HepG2 (cell line): ENCODE results near the gene ETFRF1. TPM values are rescaled to one million over a fixed set of nuclear protein-coding genes. Genes with fewer than 3 reads are reported as not detected.

Experiments used
- CBX5 ChIP-seq: sonication (generic); formaldehyde crosslinking; IDR thresholded peaks from 2 replicates; pipeline ENCODE4 v1.4.0; 2020; ENCODE audit warnings: missing genetic modification reagents, borderline replicate concordance
- GATAD2A ChIP-seq: IDR thresholded peaks from 2 replicates; pipeline ENCODE4 v1.6.1; 2016
- HCFC1 ChIP-seq: fragments of 150-350 bp; IDR thresholded peaks from 2 replicates; pipeline ENCODE4 v1.6.1; 2014; ENCODE audit warnings: low read depth, low read length
- HDAC1 ChIP-seq: sonication (generic); formaldehyde crosslinking; IDR thresholded peaks from 2 replicates; pipeline ENCODE4 v1.5.1; 2020; ENCODE audit warnings: mild to moderate bottlenecking, missing genetic modification reagents
- ISX ChIP-seq: sonication (generic); formaldehyde crosslinking; conservative IDR thresholded peaks from 2 replicates; pipeline ENCODE4 v1.5.0; 2020; ENCODE audit warnings: missing genetic modification reagents
- KDM4B ChIP-seq: sonication (generic); formaldehyde crosslinking; IDR thresholded peaks from 2 replicates; pipeline ENCODE4 v1.4.0; 2020; ENCODE audit warnings: missing genetic modification reagents
- NKX3-1 ChIP-seq: sonication (generic); formaldehyde crosslinking; IDR thresholded peaks from 2 replicates; pipeline ENCODE4 v1.5.0; 2020; ENCODE audit warnings: missing genetic modification reagents
- PBX3 ChIP-seq: sonication (generic); formaldehyde crosslinking; IDR thresholded peaks from 2 replicates; pipeline ENCODE4 v1.8.1; 2023; ENCODE audit warnings: missing genetic modification reagents, inconsistent platforms, borderline replicate concordance
- PLSCR1 ChIP-seq: sonication (generic); formaldehyde crosslinking; IDR thresholded peaks from 2 replicates; pipeline ENCODE4 v1.5.0; 2020; ENCODE audit warnings: missing genetic modification reagents, mild to moderate bottlenecking, borderline replicate concordance
- POLR2AphosphoS2 ChIP-seq: IDR thresholded peaks from 2 replicates; pipeline ENCODE4 v1.6.1; 2011; ENCODE audit warnings: low read depth, low read length, improper control_type of control experiment
- TBP ChIP-seq: sonication (generic); formaldehyde crosslinking; IDR thresholded peaks from 2 replicates; pipeline ENCODE4 v1.5.0; 2020; ENCODE audit warnings: missing genetic modification reagents
- TOE1 ChIP-seq: sonication (generic); formaldehyde crosslinking; IDR thresholded peaks from 2 replicates; pipeline ENCODE4 v1.4.0; 2020; ENCODE audit warnings: mild to moderate bottlenecking, missing genetic modification reagents
- TRIM24 ChIP-seq: sonication (generic); formaldehyde crosslinking; IDR thresholded peaks from 2 replicates; pipeline ENCODE4 v1.8.0; 2022; ENCODE audit warnings: mild to moderate bottlenecking, missing genetic modification reagents
- ZC3H13 ChIP-seq: sonication (generic); formaldehyde crosslinking; IDR thresholded peaks from 2 replicates; pipeline ENCODE4 v1.8.1; 2023; ENCODE audit warnings: mild to moderate bottlenecking, missing genetic modification reagents, moderate library complexity
- ZFX ChIP-seq: sonication (generic); formaldehyde crosslinking; IDR thresholded peaks from 2 replicates; pipeline ENCODE4 v1.4.0; 2020; ENCODE audit warnings: mild to moderate bottlenecking, low read depth, missing genetic modification reagents, moderate library complexity
- ZNF24 ChIP-seq: fragments of 450-650 bp; IDR thresholded peaks from 2 replicates; pipeline ENCODE4 v1.6.1; 2017; ENCODE audit warnings: antibody characterized with exemption, mild to moderate bottlenecking
- ZNF260 ChIP-seq: sonication (generic); formaldehyde crosslinking; IDR thresholded peaks from 2 replicates; pipeline ENCODE4 v1.4.0; 2020; ENCODE audit warnings: missing genetic modification reagents, low read depth, mild to moderate bottlenecking, borderline replicate concordance
- ZNF281 ChIP-seq: sonication (generic); formaldehyde crosslinking; IDR thresholded peaks from 2 replicates; pipeline ENCODE4 v1.4.0; 2020; ENCODE audit warnings: missing genetic modification reagents, borderline replicate concordance
- ZNF329 ChIP-seq: sonication (generic); formaldehyde crosslinking; IDR thresholded peaks from 2 replicates; pipeline ENCODE4 v1.9.0; 2021; ENCODE audit warnings: low read depth, mild to moderate bottlenecking, missing genetic modification reagents
- ZNF431 ChIP-seq: sonication (generic); formaldehyde crosslinking; IDR thresholded peaks from 2 replicates; pipeline ENCODE4 v1.9.0; 2022; ENCODE audit warnings: missing genetic modification reagents, low read depth, mild to moderate bottlenecking, borderline replicate concordance
- ZNF44 ChIP-seq: sonication (generic); formaldehyde crosslinking; IDR thresholded peaks from 2 replicates; pipeline ENCODE4 v1.5.1; 2020; ENCODE audit warnings: mild to moderate bottlenecking, missing genetic modification reagents
- ZNF501 ChIP-seq: sonication (generic); formaldehyde crosslinking; IDR thresholded peaks from 2 replicates; pipeline ENCODE4 v1.5.1; 2020; ENCODE audit warnings: mild to moderate bottlenecking, moderate library complexity, missing genetic modification reagents
- ZNF782 ChIP-seq: sonication (generic); formaldehyde crosslinking; IDR thresholded peaks from 2 replicates; pipeline ENCODE4 v1.4.0; 2020; ENCODE audit warnings: missing genetic modification reagents, mild to moderate bottlenecking, borderline replicate concordance
- ZSCAN25 ChIP-seq: sonication (generic); formaldehyde crosslinking; IDR thresholded peaks from 2 replicates; pipeline ENCODE4 v1.8.0; 2022; ENCODE audit warnings: mild to moderate bottlenecking, missing genetic modification reagents
- polyA plus RNA-seq, 8 experiments: library from polyadenylated mRNA; depleted of rRNA in 3 of 8; stranded (reverse) in 7 of 8; unstranded in 1 of 8; fragments of >200 nt; fragmentation: Illumina TruSeq in 4 of 8; extraction: Trizol in 4 of 8; gene quantifications; 2 replicates each; pipeline versions ENCODE4 v1.2.1 to v1.2.3, GENCODE V29; 2011 to 2016; ENCODE audit warnings: low read depth in 4 of 8, missing spikeins in 1 of 8, mixed read lengths in 1 of 8; ENCODE audit not compliant: insufficient read depth in 1 of 8
- total RNA-seq, 5 experiments: library from RNA; depleted of rRNA; stranded (reverse); fragments of >200 nt; fragmentation: Illumina TruSeq; extraction: Trizol; gene quantifications; 2 replicates each; pipeline ENCODE4 v1.2.3, GENCODE V29; 2016; ENCODE audit warnings: low read depth in 1 of 5

ETFRF1 gene
- total and polyA plus RNA-seq, 2 of the 13 experiments (the other 11 are each of a cell fraction or from before 2014, with no cell fraction given): 6.8 to 7.0 TPM

GRCh38 chr12:25250744-25251730 is 56.0 kb downstream of the ETFRF1 start, which contains the start of gene KRAS (continued):
- no peak for TF ChIP-seq PBX3 (CRISPR knock-in tag)
- peak; percentile 39; the same call in 1 of the 2 replicates for TF ChIP-seq ZNF501 (CRISPR knock-in tag)
- TF ChIP-seq TBP (CRISPR knock-in tag): no peak
- peak; percentile 47; the same call in 1 of the 2 replicates for TF ChIP-seq GATAD2A (CRISPR knock-in tag)
- TF ChIP-seq POLR2AphosphoS2: peak; percentile 96
- TF ChIP-seq PLSCR1: no peak
- TF ChIP-seq ZSCAN25: peak; percentile 95
- peak; percentile 43; the same call in 1 of the 2 replicates for TF ChIP-seq KDM4B (CRISPR knock-in tag)
- peak; percentile 45; the same call in 1 of the 2 replicates for TF ChIP-seq ZC3H13
- TF ChIP-seq ZNF24: peak; percentile 23; the same call in 1 of the 2 replicates
- TF ChIP-seq NKX3-1 (CRISPR knock-in tag): no peak
- peak; percentile 66; the same call in 1 of the 2 replicates for TF ChIP-seq ZFX (CRISPR knock-in tag)
- 0 out of 2 replicates have a peak, but pooled peaks have one; percentile 41 for TF ChIP-seq CBX5 (CRISPR knock-in tag)
- TF ChIP-seq ISX (CRISPR knock-in tag): no peak
- TF ChIP-seq ZNF281: peak; percentile 68; the same call in 1 of the 2 replicates
- TF ChIP-seq ZNF431 (CRISPR knock-in tag): 0 out of 2 replicates have a peak, but pooled peaks have one; percentile 3
- peak; percentile 49; the same call in 1 of the 2 replicates for TF ChIP-seq HCFC1
- 0 out of 2 replicates have a peak, but pooled peaks have one; percentile 30 for TF ChIP-seq TOE1 (CRISPR knock-in tag)
- TF ChIP-seq ZNF782: 0 out of 2 replicates have a peak, but pooled peaks have one; percentile 59
- 0 out of 2 replicates have a peak, but pooled peaks have one; percentile 31 for TF ChIP-seq ZNF329 (CRISPR knock-in tag)
- TF ChIP-seq ZNF260: no peak
- no peak; the same call in 1 of the 2 replicates for TF ChIP-seq ZNF44 (CRISPR knock-in tag)
- peak; percentile 60 for TF ChIP-seq HDAC1 (CRISPR knock-in tag)
- TF ChIP-seq TRIM24 (CRISPR knock-in tag): no peak
